Measurements from ENCODE around the gene LEF1. TPM values are rescaled to one million over a fixed set of nuclear protein-coding genes. Genes with fewer than 3 reads are reported as not detected.
A peak's percentile ranks its signal among the peaks of the same experiment; 100 is the strongest.

The LEF1 gene
- total RNA-seq: 1 to 10 TPM in 4 of 10 donors, under 1 TPM in 5, not detected in 1; 0.35 to 4.6 (median 0.90) TPM
- polyA plus RNA-seq: under 1 TPM; 0.22 to 0.68 TPM
- long read RNA-seq, donor 1: 0 reads
- long read RNA-seq, donor 2: 0 reads
- long read RNA-seq, donor 3: 0 reads

DNA sequence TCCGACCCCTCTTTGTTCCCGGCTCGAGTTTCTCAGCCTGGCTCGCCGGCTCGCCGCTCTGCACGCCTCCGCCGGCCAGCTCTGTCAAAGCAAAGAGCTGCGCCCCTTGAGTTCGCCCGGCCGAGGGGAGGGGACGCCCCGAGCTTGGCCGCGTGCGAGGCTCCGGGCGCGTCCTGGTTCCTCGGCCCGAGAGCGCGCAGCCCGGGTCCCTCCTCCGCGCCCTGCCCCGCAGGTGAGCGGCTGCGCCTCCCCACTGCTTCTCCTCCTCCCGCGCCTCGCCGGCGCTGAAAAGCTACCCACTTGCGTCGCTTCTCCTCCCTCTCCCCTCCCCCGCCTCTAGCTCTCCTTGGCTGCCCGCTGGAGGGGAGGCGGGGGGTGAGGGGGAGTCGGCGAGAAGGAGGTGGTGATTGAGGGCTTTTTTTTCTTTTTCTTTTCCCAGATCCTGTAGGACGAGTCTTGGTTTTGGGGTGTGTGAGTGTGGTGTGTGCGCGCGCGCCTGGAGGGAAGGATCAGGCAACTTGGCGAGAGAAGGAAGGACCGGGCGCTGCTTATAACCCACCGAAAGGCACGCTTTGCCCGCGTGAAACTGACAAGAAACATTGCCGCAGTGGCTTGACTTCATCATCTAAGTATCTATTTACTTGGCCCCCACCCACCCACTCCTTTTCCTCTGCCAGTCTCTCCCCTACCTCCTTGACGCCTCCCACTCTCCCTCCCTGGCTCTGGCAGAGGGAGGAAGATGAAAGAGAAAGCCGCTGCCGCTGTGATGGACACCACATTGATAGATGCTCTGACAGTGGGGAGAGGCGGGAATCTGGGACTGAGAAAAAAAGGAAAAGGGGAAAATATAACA lies at the start of gene LEF1:
TSS of gene LEF1 (minus strand) at position 262 of the 853 bp plus-strand sequence. CDS start 1,165 bp downstream, outside the sequence.
- DNase-seq: peak in 1 of 2 donors; percentile 13
- H3K4me1 ChIP-seq: peaks cover 3 to 55% (median 37%) of the 10 kb centered on the region in 9 donors
- intact Hi-C loops (cut with DNase I): loop anchor here in 1 of 10 donors (10.0 kb wide), 1 partner anchor 396 kb away; no protein-coding TSS in a partner anchor

DNA sequence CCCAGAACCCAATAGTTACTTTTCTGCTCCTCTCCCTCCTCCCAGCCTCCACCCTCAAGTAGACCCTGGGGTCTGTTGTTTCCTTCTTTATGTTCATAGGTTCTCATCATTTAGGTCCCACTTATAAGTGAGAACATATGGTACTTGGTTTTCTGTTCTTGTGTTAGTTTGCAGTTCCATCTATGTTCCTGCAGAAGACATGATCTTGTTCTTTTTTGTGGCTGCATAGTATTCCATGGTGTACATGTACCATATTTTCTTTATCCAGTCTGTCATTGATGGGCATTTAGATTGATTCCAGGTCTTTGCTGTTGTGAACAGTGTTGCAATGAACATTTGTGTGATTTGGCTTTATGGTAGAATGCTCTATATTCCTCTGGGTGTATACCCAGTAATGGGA lies 47.8 kb upstream of the LEF1 start:
- TF ChIP-seq, protein P1, sequence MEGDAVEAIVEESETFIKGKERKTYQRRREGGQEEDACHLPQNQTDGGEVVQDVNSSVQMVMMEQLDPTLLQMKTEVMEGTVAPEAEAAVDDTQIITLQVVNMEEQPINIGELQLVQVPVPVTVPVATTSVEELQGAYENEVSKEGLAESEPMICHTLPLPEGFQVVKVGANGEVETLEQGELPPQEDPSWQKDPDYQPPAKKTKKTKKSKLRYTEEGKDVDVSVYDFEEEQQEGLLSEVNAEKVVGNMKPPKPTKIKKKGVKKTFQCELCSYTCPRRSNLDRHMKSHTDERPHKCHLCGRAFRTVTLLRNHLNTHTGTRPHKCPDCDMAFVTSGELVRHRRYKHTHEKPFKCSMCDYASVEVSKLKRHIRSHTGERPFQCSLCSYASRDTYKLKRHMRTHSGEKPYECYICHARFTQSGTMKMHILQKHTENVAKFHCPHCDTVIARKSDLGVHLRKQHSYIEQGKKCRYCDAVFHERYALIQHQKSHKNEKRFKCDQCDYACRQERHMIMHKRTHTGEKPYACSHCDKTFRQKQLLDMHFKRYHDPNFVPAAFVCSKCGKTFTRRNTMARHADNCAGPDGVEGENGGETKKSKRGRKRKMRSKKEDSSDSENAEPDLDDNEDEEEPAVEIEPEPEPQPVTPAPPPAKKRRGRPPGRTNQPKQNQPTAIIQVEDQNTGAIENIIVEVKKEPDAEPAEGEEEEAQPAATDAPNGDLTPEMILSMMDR (IDR thresholded peaks at IDR 0.05): no peak
- ATAC-seq (no peak), DNase-seq (no peak)
- H3K9me3 ChIP-seq: peaks cover 0 to 4% (median 0%) of the 10 kb centered on the region in 11 donors
- H3K27ac ChIP-seq: no peak overlapping the region
- H3K4me3 ChIP-seq: no peak overlapping the region
- H3K36me3 ChIP-seq: no peaks in the 10 kb centered on the region
- intact Hi-C loops (cut with DNase I): no loop called here
- no peaks in the 10 kb centered on the region for H3K4me1 ChIP-seq
- no peaks in the 10 kb centered on the region for H3K27me3 ChIP-seq

More for the DNA sequence above, at the start of gene LEF1:
- Histone ChIP-seq H3K36me3 (no peaks in the 10 kb centered on the region), H3K9me3 (no peaks in the 10 kb centered on the region), H3K4me3 (peak within 1 kb of the TSS; percentile 37 to 63 (median 56)), H3K27me3 (peaks cover 19 to 99% (median 90%) of the 10 kb centered on the region in 7 donors), H3K27ac (peak within 1 kb of the TSS in 2 of 10 donors; percentile 25 to 55)
- ATAC-seq: peak in 5 of 8 donors; percentile 13 to 43 (median 24)
- TF ChIP-seq, protein P1 (IDR thresholded peaks at IDR 0.05): no peak
- WGBS, 2 donors: 1% methylated on average over 54 to 61 of the region's 61 CpGs

DNA sequence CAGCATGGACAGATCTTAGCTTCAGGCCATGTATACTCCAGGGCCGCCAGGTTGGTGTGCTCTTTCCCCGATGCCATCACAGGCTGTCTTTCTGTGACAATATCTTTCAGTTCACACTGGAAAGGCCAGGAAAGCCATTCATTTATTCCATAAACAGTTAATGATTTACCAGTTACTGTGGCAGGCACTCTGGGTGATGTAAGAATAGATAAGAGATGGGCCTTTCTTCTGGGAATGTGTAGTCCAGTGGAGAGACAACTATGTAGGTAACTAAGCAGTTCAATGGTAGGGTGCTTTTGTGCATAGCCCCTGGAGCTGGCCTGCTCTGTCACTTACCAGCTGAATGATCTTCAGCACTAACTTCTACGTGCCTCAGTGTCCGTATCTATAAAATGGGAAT lies 46.3 kb upstream of the LEF1 start:
- no peaks in the 10 kb centered on the region for H3K36me3 ChIP-seq
- no peak overlapping the region for H3K27ac ChIP-seq
- intact Hi-C loops (cut with DNase I): no loop called here
- peaks cover 0 to 4% (median 0%) of the 10 kb centered on the region in 11 donors for H3K9me3 ChIP-seq
- 97 to 99% methylated on average over 4 of the region's 4 CpGs for WGBS, 2 donors
- TF ChIP-seq, protein P1 (IDR thresholded peaks at IDR 0.05): no peak
- no peaks in the 10 kb centered on the region for H3K27me3 ChIP-seq
- DNase-seq: no peak
- H3K4me3 ChIP-seq: no peak overlapping the region
- no peak for ATAC-seq
- H3K4me1 ChIP-seq: no peaks in the 10 kb centered on the region

DNA sequence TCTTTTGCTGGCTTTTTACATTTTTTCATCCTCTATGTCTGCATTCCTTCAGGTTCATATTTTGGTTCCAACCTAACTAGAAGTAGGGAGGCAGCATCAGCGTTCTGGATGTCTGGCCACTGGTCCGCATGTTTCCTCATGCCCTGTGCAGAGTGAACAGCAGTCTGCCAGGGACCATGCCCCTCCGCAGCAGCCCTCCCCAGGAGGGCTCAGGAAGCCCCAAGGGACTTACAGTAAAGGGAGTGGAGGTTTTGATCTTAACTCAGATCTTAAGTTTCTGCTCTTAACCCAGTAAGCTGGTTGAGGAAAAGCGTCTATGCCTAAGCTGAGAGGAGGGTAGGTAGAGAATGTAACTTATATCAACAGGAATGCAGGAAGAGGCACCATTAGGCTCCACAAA lies 45.0 kb upstream of the LEF1 start:
- WGBS, 2 donors: 80 to 88% methylated on average over 4 of the region's 4 CpGs
- TF ChIP-seq, protein P1 (IDR thresholded peaks at IDR 0.05): no peak
- Histone ChIP-seq H3K27ac (no peak overlapping the region), H3K27me3 (no peaks in the 10 kb centered on the region), H3K4me3 (no peak overlapping the region), H3K36me3 (no peaks in the 10 kb centered on the region), H3K4me1 (no peaks in the 10 kb centered on the region), H3K9me3 (peaks cover 0 to 4% (median 0%) of the 10 kb centered on the region in 11 donors)
- intact Hi-C loops (cut with DNase I): no loop called here
- DNase-seq (no peak), ATAC-seq (no peak)

Measured in heart right ventricle (tissue), 16 donors.